ENCODE measurements around the gene EPB41L4B. TPM values are rescaled to one million over a fixed set of nuclear protein-coding genes. Genes with fewer than 3 reads are reported as not detected.

The EPB41L4B gene
- polyA plus RNA-seq, 1 donor from 2014 or later, result 4.1 TPM

GRCh38 chr9:109244179-109245132, 76.4 kb downstream of the EPB41L4B start:
- Histone ChIP-seq H3K9me3 (ENCODE audit: low read length) (no peaks in the 10 kb centered on the region), H3K27me3 (ENCODE audit: insufficient read depth, low read depth, low read length) (no peaks in the 10 kb centered on the region), H2AFZ (ENCODE audit: low read depth, low read length) (no peak overlapping the region), H3K9ac (ENCODE audit: low read length) (no peak overlapping the region), H3F3A (ENCODE audit: insufficient read depth, low read length, poor library complexity, severe bottlenecking) (no peaks in the 10 kb centered on the region), H4K20me1 (ENCODE audit: insufficient read depth) (no peaks in the 10 kb centered on the region), H3K27ac (ENCODE audit: low read length) (no peak overlapping the region), H3K4me2 (ENCODE audit: low read length) (no peak overlapping the region), H3K9me2 (ENCODE audit: insufficient read depth, low read length) (no peaks in the 10 kb centered on the region), H3K4me3 (ENCODE audit: low read length) (no peak overlapping the region), H3K79me2 (replicated peaks; ENCODE audit: insufficient read depth, low read length) (no peaks in the 10 kb centered on the region), H3K36me3 (ENCODE audit: insufficient read depth, low read length) (no peaks in the 10 kb centered on the region)
- TF ChIP-seq TAF1 (IDR thresholded peaks at IDR 0.05; ENCODE audit: low read depth) (no peak), RAD21 (conservative IDR thresholded peaks at IDR 0.05) (peak; percentile 67), SMC3 (conservative IDR thresholded peaks at IDR 0.05; ENCODE audit: poor library complexity) (peak; percentile 81)
- TF ChIP-seq, protein P1, sequence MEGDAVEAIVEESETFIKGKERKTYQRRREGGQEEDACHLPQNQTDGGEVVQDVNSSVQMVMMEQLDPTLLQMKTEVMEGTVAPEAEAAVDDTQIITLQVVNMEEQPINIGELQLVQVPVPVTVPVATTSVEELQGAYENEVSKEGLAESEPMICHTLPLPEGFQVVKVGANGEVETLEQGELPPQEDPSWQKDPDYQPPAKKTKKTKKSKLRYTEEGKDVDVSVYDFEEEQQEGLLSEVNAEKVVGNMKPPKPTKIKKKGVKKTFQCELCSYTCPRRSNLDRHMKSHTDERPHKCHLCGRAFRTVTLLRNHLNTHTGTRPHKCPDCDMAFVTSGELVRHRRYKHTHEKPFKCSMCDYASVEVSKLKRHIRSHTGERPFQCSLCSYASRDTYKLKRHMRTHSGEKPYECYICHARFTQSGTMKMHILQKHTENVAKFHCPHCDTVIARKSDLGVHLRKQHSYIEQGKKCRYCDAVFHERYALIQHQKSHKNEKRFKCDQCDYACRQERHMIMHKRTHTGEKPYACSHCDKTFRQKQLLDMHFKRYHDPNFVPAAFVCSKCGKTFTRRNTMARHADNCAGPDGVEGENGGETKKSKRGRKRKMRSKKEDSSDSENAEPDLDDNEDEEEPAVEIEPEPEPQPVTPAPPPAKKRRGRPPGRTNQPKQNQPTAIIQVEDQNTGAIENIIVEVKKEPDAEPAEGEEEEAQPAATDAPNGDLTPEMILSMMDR (IDR thresholded peaks at IDR 0.05; ENCODE audit: poor library complexity, severe bottlenecking), result peak; percentile 86

- no peak for TF ChIP-seq EP300 (conservative IDR thresholded peaks at IDR 0.05; ENCODE audit: poor library complexity, severe bottlenecking)
- no peak for TF ChIP-seq REST (IDR thresholded peaks at IDR 0.05; ENCODE audit: borderline replicate concordance)
- no peak for TF ChIP-seq RAD21 (conservative IDR thresholded peaks at IDR 0.05)
- no peak for TF ChIP-seq POLR2AphosphoS5 (IDR thresholded peaks at IDR 0.05)
- TF ChIP-seq MXI1 (conservative IDR thresholded peaks at IDR 0.05; ENCODE audit: poor library complexity, severe bottlenecking), result no peak
- TF ChIP-seq TAF1 (IDR thresholded peaks at IDR 0.05; ENCODE audit: low read depth), result no peak
- no peak for TF ChIP-seq EZH2 (IDR thresholded peaks at IDR 0.05; ENCODE audit: borderline replicate concordance, insufficient read depth, low read length, poor library complexity, severe bottlenecking)
- TF ChIP-seq, protein P1 (IDR thresholded peaks at IDR 0.05; ENCODE audit: poor library complexity, severe bottlenecking), result no peak
- TF ChIP-seq SMC3 (conservative IDR thresholded peaks at IDR 0.05; ENCODE audit: poor library complexity), result no peak
- no peaks in the 10 kb centered on the region for H3K36me3 ChIP-seq (ENCODE audit: insufficient read depth, low read length)
- no peaks in the 10 kb centered on the region for H3K9me2 ChIP-seq (ENCODE audit: insufficient read depth, low read length)
- H2AFZ ChIP-seq (ENCODE audit: low read depth, low read length), result no peak overlapping the region
- no peaks in the 10 kb centered on the region for H3K9me3 ChIP-seq (ENCODE audit: low read length)
- H3K79me2 ChIP-seq (replicated peaks; ENCODE audit: insufficient read depth, low read length), result no peaks in the 10 kb centered on the region
- H3K27me3 ChIP-seq (ENCODE audit: insufficient read depth, low read depth, low read length), result no peaks in the 10 kb centered on the region
- H3K27ac ChIP-seq (ENCODE audit: low read length), result no peak overlapping the region
- H3K9ac ChIP-seq (ENCODE audit: low read length), result no peak overlapping the region
- H4K20me1 ChIP-seq (ENCODE audit: insufficient read depth), result no peaks in the 10 kb centered on the region
- no peak overlapping the region for H3K4me3 ChIP-seq (ENCODE audit: low read length)
- H3F3A ChIP-seq (ENCODE audit: insufficient read depth, low read length, poor library complexity, severe bottlenecking), result no peaks in the 10 kb centered on the region
- no peak overlapping the region for H3K4me2 ChIP-seq (ENCODE audit: low read length)
Observed at GRCh38 chr9:109242741-109243140, 78.1 kb downstream of the EPB41L4B start.

All from neural cell (in vitro differentiated cells).